SH-SY5Y (cell line): ENCODE data around the gene CDKN2A.

Experiments
- GATA2 ChIP-seq: IDR thresholded peaks from 2 replicates; pipeline ENCODE4 v1.6.1; 2011; ENCODE audit warnings: mild to moderate bottlenecking, low read depth, low read length
- GATA3 ChIP-seq: IDR thresholded peaks from 2 replicates; pipeline ENCODE4 v1.6.1; 2011; ENCODE audit warnings: low read depth, mild to moderate bottlenecking, low read length, moderate library complexity

DNA sequence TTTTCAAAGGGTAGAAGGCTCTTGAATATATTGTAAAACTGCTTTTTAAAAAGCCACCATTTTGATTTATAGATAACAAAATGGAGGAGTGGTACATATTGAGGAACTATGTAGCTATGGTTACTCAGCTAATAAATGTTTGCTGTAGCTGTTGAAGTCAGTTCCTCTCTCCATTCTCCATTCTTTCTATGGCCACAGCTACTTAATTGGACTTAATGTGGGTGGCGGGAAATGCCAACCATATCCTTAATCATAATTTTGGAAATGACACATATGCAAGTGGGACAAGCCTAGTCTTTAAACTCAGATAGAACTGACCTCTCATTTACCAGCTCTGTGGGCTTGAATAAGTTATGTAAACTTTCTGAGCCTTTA is 10.6 kb downstream of the CDKN2A start:
- no peak for TF ChIP-seq GATA3
- no peak for TF ChIP-seq GATA2
